ENCODE data around the gene FAM53B.
"Not testable (repeated sequence)": the region's sequence is repeated elsewhere in the genome, so short reads cannot be mapped to it uniquely, and the experiment has no call there.

The FAM53B gene

DNA sequence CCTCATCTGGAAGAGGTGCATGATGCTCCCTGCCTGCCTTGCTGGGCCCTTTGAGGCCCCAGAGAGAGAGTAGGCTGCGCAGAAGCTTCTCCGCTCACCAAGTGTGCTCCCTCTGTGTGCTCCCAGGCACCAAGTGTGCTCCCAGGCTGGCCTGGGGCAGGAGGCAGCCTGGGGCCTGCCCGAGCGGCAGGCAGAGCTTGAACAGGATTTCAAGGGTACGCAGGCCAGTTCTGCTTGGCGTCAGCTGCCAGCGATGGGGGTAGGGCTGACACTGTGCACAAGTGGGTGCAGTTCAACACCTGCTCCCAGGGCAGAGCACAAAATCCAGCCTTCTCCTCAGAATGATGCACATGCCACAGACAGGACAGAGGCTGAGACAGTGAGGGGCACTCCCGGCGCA, 119.7 kb downstream of the FAM53B start:
- DNase-seq, result no peak

DNA sequence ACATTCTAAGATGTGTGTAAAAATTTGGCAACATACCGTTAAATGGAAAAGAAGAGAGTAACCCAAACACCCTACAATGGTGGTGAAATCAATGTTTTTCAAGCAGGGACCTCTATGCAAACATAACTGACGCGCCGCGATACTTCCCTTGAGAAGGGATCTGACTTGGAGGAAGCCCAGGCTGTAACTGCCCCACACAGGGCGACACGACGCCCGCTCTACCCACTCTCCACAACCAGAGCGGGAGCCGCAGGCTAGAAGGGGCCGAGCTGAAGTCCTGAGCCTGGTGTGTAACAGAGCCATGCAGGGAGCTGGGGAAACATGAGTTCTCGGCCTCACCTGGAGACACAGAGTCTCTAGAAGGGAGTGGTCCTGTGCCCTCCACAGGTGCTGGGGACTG, 120.2 kb downstream of the FAM53B start:
- DNase-seq, result no peak

DNA sequence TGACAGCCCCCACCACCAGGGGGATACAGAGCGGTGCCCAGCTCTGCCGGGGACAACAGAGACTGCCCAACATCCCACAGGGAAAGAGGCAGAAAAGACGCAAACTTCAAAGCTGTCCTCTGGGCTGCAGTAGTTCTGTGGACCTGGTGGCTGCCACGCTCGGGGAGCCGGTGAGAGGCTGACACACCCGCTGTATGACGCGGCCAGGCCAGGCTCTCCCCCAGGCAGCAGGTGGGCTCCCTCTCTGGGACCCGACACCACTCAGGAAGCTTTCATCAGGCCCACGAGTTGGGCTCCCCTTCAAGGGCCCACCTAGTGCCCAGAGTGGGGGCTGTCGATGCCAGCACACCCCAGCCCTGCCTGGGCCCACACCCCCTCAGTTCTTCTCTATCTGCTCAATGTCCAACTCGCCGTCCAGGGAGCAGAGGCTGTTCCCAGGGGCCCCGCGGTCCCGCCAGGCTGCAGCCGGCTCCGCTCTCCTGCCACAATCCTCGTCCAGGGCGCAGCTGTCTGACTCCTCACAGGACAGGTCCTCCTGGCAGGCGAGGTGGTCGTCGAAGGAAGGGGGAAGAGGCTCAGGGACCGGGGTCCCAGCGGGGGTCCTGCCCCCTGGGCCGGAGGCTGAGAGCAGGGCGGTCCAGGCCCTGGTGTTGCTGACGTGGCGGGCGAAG, 121.2 kb downstream of the FAM53B start:
- DNase-seq, result no peak

DNA sequence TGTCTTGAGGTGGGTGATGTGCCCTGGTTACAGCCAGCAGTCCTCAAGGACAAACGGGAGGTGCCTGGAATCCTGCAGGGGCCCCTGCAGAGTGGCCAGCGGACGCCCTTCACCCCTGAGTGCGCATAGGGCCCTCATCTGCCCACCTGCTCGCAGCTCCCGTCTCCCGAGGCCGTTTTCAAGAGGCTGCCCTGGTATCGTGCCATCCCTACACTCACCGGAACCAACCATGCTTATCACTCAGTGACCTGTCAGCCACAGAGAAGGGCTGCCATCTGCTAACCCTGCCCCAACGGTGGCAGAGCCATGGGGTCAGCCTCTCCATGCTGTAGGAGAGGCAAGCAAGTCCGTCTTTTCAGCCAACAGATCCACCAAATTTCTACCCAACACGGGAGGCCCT, 122.0 kb downstream of the FAM53B start:
- no peak for DNase-seq

DNA sequence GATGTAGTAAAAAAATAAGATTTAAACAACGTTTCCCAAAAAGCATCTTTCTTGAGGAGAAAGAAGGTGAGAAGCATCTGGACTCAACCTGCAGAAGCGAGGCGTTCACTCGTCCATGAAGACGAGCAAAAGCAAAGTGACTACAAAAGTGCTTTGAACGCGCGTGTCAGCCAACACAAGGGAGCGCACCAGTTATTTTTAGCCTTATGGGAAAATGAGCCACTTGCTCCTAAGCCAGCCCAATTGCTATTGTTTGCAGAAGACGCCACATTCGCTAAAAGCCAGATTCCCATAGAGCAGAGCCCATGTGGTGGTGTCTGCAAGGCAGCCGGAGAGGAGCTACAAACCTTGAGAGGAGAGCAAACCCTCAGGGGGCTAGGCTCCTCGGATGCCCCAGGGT, 122.5 kb downstream of the FAM53B start:
- DNase-seq, result no peak

DNA sequence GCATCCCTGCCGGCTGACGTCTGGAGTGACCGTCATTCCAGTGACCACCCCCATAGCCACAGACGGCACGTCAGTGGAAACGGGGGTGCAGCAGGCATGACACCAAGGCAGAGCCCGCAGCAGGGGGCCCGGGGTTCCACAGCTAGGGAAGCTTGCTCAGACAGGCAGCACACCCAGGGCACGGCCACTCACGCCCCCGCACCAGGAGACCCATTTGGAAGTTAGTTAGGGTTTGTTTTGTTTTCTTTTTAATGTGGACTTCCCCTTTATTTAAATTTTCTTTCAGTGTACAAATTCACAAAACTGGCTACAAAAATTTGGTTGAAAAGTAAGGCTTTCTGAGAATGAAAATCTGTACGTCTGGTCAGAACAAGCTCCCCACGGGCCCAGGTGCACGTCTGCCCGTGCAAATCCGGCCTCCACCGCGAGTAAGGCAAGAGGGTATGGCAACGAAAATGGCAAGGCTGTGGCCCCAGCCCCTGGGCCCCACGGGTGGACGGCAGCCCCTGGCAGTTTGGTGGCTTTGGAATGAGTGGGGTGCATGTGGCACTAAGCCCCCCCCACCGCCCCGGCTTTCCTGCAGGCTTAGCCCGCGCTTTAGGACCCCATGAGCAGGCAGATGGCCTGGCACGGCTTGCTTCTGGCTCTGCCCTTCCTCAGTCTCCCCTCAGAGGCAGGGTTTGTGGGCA, 124.2 kb downstream of the FAM53B start:
- no peak for DNase-seq

DNA sequence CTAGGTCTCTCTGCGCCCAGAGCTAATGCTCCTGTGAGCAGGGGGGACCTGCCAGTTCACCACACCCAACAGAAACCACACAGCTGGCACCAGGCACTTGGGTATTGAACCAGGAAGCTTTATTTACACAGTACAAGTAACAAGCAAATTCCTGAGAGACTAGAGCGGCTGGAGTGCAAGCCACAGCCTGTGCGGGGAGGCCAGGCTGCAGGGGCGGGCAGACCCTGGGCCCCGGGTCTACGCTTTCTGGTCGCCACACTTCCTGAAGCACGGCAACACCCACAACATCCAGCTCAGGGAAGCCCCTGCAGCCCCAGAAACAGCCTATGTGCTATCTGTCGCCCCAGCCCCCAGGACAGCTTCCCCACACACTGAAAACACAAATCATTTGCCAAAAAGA, 125.0 kb downstream of the FAM53B start:
- DNase-seq, result no peak

DNA sequence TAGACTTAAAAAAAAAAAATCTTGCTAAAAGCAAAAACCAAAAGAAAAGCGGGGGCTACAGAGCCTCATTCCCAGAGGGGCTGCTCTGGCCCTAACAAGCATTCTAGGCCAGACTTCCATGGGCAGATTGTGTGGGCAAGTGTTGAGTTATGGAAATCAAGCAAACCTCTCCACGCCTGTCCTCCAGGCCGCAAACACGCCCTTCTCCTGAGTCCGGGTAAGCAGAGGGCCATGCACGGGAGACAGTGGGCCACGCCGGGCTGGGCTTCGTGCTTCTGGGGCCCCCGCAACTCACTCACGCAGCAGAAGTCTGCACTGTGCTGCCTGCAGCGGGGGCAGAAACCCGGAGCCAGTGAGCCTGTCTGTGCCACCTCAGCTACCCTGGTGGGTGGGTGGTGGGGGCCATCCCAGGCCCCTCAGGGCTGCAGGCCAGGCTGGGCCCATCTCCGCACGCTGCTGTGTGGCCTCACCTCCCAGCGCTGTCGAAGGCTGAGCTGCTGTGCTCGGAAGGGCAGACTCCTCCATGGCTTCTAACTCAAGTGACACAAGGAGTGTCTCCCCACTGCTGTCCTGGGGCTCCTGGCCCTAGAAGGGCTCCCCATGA, 125.6 kb downstream of the FAM53B start:
- no peak for DNase-seq

DNA sequence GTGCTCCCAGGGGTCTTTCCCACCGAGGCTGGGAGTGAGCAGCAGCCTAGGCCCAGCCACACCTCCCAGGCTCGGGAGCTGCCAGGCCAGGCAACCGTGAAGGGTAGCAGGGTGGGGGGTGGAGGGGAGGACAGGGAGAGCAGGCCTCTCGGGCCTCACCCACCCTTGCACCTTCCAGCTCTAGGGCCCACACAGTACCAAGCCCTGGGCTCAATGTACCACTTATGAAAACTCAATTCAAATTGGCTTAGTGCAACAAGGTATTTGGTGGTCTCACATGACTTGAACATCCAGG, 127.4 kb downstream of the FAM53B start:
- DNase-seq, result no peak

DNA sequence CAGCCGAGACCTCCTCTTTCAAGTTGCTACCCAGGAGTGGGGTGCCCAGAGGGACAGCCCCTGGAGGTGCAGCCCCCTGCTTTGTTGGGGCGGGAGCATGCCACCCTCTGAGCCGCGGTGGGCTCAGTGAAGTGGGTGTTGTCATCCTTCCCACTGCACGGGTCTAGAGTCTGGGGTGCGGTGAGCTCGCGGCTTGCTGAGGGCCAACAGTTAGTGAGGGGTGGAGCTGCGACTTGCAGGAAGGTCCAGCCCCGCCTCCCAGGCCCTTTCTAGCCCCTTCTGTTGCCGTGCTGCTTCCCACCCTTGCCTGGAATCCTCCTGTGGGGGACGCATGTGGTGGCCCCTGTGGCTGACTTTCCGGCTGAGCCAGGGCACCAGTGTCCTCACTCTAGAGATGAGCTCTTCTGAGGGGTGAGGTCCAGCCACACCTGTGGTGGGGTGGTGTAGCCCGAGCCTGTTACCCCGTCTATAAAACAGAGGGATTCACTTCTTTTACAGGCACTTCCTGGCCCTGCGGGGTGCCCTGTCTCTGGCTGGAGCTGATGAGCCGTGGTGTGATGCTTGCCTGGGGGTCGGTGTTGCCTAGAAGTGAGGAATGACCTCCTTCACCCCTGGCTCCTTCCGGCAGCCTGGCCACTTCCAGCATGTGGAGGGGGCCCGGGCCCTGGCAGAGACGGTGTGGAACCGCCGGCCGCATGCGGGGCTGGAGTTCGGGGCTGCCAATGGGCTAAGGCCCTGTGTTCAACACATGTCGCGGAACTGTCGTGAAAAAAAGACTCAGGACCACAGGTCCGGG, 127.9 kb downstream of the FAM53B start:
- DNase-seq, result no peak

DNA sequence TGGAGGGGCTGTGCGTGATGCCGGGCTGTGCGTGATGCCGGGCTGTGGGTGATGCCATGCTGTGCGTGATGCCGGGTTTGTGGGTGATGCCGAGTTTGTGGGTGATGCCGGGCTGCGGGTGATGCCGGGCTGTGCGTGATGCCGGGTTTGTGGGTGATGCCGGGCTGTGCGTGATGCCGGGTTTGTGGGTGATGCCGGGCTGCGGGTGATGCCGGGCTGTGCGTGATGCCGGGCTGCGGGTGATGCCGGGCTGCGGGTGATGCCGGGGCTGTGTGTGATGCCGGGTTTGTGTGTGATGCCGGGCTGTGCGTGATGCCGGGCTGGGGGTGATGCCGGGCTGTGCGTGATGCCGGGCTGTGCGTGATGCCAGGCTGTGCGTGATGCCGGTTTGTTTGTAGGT, 128.9 kb downstream of the FAM53B start:
- DNase-seq, result no peak

DNA sequence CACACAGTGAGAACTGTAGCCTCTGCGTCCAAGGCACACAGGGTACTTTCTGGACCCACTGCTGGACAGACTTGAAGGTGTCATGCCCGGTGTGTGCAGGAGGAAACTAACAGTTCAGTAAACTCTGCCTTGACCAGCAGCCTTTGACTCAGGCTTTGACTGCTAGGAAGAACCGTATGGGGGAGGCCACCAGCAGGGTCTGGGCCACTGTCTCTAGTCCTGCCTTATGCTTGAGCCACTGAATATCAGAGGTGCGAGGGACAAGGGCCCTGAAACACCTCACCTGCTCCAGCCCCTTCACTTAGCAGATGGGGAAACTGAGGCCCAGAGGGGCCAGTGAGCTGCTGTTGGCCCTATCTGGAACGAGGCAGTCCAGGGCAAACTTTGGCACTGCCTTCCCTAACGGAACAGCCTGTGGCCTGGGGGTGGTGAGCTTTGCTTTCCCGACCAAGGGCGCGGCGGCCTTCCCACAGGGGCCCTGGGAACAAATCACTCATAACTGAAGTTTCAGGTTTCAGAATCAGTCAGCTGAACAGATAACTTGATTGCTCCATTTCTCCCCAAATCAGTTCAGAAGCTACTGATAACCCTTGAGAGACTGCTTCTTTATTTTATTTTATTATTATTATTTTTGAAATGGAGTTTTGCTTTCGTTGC, 130.0 kb downstream of the FAM53B start:
- DNase-seq, result no peak

DNA sequence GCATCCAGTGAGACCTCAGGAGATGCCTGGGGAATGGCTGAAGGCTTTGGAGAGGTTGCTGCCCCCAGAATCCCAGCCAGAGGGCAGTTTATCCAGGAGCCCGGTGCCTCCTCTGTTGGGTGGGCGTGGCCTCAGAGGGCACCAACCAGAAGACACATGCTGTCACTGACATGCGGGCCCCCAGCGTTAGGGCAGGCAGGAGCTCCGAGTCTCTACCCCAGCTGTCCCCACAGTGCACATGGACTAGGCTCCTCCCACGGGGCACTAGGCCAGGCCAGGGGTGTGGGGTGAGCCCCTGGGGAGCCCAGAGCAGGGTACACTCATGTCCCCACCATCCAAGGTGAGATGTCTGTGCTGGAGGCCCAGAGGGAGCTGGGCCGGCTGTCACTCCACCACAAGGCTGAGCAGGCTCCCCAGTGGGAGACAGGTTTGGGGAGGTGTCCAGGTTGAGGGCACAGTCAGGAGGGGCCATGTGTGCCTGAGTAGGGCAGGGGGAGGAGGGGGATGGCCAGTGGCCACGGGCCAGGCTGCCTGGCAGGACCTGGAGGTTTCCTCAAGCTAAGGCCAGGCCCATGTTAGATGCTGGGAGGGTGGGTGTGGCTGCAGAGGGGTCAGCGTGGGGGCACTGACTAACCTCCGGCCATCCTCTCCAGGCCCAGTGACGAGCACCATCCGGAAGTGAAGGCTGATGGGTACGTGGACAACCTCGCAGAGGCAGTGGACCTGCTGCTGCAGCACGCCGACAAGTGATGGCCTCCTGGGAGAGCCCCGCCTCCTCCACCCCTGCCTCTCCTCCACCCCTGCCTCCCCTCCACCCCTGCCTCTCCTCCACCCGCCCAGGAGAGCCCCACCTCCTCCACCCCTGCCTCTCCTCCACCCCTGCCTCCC, 131.3 kb downstream of the FAM53B start:
- DNase-seq, result no peak

DNA sequence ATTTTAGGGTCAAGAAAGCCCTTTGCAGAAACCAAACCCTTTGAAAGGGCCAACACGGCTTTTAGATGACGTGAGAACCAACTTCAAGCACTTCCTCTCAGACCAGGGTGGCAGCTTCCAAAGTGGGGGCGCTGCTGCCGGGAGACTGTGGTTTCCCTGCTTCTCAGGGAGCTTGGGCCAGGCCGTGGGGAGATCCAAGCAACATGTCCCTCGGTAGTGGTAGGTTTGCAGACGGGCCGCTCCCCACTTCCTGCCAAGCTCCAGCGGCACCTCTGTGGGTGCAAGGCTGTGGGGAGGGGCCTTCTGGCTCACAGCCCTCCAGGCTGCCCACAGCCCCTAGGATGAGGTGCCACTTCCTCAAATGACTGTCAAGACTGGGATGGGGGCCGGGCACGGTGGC, 132.4 kb downstream of the FAM53B start:
- DNase-seq, result no peak

DNA sequence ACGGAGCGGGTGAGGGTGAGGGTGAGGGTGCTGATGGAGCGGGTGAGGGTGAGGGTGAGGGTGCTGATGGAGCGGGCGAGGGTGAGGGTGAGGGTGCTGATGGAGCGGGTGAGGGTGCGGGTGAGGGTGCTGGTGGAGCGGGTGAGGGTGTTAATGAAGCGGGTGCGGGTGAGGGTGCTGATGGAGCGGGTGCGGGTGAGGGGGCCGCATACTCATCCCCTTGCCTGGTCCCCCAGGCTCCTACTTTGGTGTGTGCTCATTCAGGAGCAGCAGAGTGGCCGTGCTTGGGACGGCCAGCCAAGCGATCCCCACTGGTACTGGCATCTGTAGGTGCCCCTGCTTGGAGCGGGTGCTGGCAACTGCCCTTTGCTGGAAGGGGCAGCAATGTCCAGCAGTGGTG, 133.3 kb downstream of the FAM53B start:
- not testable (repeated sequence) for DNase-seq

DNA sequence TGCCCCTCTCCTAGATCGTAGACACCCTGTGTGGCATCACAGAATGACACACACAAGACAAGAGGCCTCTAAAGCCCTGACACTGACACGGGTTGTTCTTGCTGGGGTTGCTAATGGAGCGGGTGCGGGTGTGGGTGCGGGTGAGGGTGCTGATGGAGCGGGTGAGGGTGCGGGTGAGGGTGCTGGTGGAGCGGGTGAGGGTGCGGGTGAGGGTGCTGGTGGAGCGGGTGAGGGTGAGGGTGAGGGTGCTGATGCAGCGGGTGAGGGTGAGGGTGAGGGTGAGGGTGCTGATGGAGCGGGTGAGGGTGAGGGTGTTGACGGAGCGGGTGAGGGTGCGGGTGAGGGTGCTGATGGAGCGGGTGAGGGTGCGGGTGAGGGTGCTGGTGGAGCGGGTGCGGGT, 134.0 kb downstream of the FAM53B start:
- DNase-seq, result not testable (repeated sequence)

DNA sequence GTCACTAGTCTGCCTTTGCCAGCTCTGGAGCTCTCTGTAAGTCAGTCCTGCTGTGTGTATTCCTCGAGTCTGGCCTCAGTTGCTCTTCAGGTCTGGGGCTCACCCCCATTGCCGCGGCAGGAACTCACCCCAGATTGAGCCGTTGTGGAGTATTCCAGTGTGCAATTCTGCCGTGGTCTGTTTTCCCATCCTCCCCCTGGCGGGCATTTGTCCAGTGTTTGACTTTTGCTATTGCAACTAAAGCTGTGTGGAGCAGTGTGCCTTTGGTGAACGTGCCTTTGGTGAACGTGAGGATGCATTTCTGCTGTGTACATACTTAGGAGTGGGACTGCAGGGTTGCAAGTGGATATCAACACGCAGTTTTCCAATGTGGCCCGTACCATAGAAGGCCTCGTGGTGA, 134.5 kb downstream of the FAM53B start:
- no peak for DNase-seq

DNA sequence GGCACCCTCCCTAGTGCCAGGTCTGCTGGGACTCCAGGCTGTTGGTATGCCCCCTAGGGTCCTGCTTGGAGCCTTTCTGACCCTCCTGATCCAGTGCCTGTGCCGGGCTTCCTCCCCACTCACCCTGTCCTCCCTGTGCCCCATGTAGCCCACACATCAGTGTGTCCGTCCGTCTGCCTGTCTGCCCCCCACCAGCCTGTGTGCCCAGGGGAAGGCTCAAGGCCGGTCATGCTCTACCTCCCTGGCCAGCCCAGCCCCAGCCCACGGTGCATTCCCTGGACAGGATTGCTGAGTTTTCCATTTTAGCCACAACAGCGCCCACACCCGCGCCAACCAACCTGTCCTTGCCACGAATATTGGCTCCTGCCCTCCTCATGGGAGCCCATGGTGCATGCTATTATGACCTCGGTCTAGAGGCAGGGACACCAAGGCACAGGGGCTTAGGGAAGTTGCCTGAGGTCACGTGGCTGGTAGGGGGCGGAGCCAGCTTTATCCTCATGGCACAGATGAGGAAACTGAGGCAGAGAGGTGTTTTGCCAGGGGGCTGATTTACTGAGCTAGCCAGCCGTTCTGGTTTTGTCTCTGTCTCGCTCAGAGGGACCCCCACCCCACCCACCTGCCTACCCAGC, 136.0 kb downstream of the FAM53B start:
- no peak for DNase-seq

DNA sequence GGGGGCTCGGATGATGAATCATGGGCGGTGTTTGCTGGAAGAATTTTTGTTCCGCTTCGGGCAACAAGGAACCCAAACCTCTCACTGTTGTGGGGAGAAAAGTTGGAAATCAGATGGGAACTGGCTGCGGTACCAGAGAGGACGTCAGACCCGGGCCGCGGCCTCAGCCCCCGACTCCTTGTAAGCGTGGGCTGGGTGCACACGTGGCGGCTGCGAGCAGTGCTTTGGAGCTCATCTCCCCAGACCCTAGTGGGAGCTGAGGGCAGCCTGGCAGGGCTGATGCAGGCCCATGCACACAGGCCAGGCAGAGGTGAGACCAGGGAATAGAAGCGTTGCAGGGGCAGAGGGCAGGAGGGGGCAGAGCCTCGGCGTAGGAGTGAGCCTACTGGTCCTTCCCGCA, 136.5 kb downstream of the FAM53B start:
- DNase-seq, result no peak

DNA sequence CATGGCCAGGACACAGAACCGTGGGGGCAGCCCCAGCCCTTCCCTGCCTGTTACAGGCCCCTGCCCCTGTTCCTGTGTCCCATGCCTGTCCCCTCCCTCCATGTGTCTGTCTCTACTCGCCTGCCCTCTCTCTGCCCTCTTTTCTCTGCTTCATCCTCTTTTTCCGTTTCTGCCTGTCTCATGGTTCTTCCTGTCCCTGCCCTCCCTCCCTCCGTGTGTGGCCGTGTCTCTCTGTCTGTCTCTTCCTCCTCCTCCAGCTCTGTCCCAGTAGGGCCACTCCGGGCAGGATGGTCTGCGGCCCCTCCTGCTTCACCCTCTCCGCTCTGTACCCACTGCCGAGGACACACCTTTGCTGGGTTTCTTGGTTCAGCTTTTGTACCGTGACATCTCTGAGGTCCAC, 137.4 kb downstream of the FAM53B start:
- DNase-seq, result no peak

DNA sequence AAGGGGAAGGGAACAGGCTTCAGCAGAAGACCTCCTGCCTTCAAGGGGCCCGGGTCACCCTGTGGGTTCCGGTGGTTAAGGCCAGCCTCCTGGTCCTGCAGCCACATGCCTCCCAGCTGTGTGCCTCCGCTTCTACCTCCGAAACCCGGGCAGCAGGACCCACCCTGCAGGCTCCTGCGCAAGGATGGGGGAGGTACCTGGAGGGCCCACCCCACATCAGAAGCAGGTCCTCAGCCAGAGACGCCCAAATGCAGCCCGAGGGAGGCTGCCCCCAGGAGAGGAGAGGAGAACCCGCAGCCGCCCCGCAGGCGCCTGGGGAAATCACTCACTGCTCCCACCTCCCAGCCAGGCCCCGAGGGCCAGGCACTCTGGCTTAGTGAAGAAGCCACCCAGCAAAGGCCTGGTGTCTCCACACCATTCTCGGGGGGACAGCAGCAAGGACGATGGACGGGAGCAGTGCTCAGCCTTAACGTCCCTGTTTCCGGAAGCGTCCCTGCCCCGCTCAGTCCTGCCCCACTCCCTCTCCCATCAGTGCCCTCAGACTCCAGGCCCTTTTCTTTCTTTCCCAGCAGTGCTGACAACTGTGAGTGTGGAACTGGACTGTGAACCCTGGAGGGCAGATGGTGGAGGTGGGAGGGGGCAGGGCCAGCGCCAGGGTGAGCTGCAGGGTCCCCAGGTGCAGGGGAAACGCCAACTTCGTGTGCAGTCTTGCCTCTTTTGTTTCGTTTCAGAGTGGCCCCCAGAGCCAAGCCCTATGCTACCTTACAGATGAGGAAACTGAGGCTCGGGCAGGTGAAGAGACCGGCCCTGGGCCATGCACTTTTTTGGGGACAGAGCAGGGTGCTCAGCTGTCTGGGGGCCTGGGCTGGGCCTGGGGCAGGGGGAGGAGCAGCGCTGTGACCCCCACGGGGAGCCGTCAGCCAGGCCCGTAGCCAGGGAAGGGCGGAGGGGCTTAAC, 138.0 kb downstream of the FAM53B start:
- no peak for DNase-seq
